HepG2 (cell line): ENCODE results near the gene DOK4. TPM values are rescaled to one million over a fixed set of nuclear protein-coding genes. Genes with fewer than 3 reads are reported as not detected.

ENCODE experiments used
- ARNT ChIP-seq: fragments of 450-650 bp; IDR thresholded peaks from 2 replicates; pipeline ENCODE4 v1.6.1; 2017
- ATF7 ChIP-seq, 2 experiments: fragments of 450-650 bp in 1 of 2; sonication (generic) in 1 of 2; formaldehyde crosslinking in 1 of 2; IDR thresholded peaks; 2 replicates each; pipeline versions ENCODE4 v1.4.0 to v1.6.1; 2016 to 2020; ENCODE audit warnings: antibody characterized with exemption in 1 of 2, mild to moderate bottlenecking in 1 of 2, missing genetic modification reagents in 1 of 2
- ATF7-NPFF ChIP-seq: sonication (generic); formaldehyde crosslinking; IDR thresholded peaks from 2 replicates; pipeline ENCODE4 v1.8.1; 2023; ENCODE audit warnings: mild to moderate bottlenecking, low read depth, missing genetic modification reagents, moderate library complexity
- CHD2 ChIP-seq: IDR thresholded peaks from 2 replicates; pipeline ENCODE4 v1.6.1; 2011; ENCODE audit warnings: low read depth, low read length, improper control_type of control experiment
- FOXJ3 ChIP-seq: sonication (generic); formaldehyde crosslinking; IDR thresholded peaks from 2 replicates; pipeline ENCODE4 v1.4.0; 2020; ENCODE audit warnings: missing genetic modification reagents, mild to moderate bottlenecking, borderline replicate concordance
- GTF2F1 ChIP-seq: fragments of 150-350 bp; IDR thresholded peaks from 2 replicates; pipeline ENCODE4 v1.6.1; 2014; ENCODE audit warnings: low read length
- NBN ChIP-seq: fragments of 450-650 bp; conservative IDR thresholded peaks from 2 replicates; pipeline ENCODE4 v1.6.1; 2017
- NCOA5 ChIP-seq: sonication (generic); formaldehyde crosslinking; IDR thresholded peaks from 2 replicates; pipeline ENCODE4 v1.4.0; 2020; ENCODE audit warnings: missing genetic modification reagents
- NFKB2 ChIP-seq: sonication (generic); formaldehyde crosslinking; IDR thresholded peaks from 2 replicates; pipeline ENCODE4 v1.4.0; 2020; ENCODE audit warnings: missing genetic modification reagents, borderline replicate concordance
- NR1H2 ChIP-seq: sonication (generic); formaldehyde crosslinking; IDR thresholded peaks from 2 replicates; pipeline ENCODE4 v1.8.1; 2022; ENCODE audit warnings: low read depth, missing genetic modification reagents, borderline replicate concordance
- PHF5A ChIP-seq: IDR thresholded peaks from one replicate; pipeline ENCODE4 v1.6.1; 2018; ENCODE audit warnings: low read depth, missing genetic modification reagents; ENCODE audit not compliant: unreplicated experiment
- RFX3 ChIP-seq: IDR thresholded peaks from 2 replicates; pipeline ENCODE4 v1.6.1; 2016; ENCODE audit warnings: missing biosample characterization, missing genetic modification reagents
- SAP130 ChIP-seq: IDR thresholded peaks from 2 replicates; pipeline ENCODE4 v1.6.1; 2016; ENCODE audit warnings: low read depth
- SATB2 ChIP-seq: sonication (generic); formaldehyde crosslinking; IDR thresholded peaks from 2 replicates; pipeline ENCODE4 v1.5.0; 2020; ENCODE audit warnings: missing genetic modification reagents
- TARDBP ChIP-seq: sonication (generic); formaldehyde crosslinking; IDR thresholded peaks from 2 replicates; pipeline ENCODE4 v1.8.0; 2022; ENCODE audit warnings: mild to moderate bottlenecking, missing genetic modification reagents
- ZNF205 ChIP-seq: IDR thresholded peaks from 2 replicates; pipeline ENCODE4 v1.6.1; 2018; ENCODE audit warnings: missing biosample characterization, missing genetic modification reagents
- ZNF24 ChIP-seq: fragments of 450-650 bp; IDR thresholded peaks from 2 replicates; pipeline ENCODE4 v1.6.1; 2017; ENCODE audit warnings: antibody characterized with exemption, mild to moderate bottlenecking
- ZNF296 ChIP-seq: sonication (generic); formaldehyde crosslinking; conservative IDR thresholded peaks from 2 replicates; pipeline ENCODE4 v1.5.0; 2020; ENCODE audit warnings: mild to moderate bottlenecking, missing genetic modification reagents
- ZNF460 ChIP-seq: sonication (generic); formaldehyde crosslinking; IDR thresholded peaks from 2 replicates; pipeline ENCODE4 v1.5.1; 2020; ENCODE audit warnings: missing genetic modification reagents, mild to moderate bottlenecking, borderline replicate concordance
- ZNF530 ChIP-seq: sonication (generic); formaldehyde crosslinking; IDR thresholded peaks from 2 replicates; pipeline ENCODE4 v1.5.0; 2020; ENCODE audit warnings: low read depth, mild to moderate bottlenecking, missing genetic modification reagents
- ZNF670 ChIP-seq: sonication (generic); formaldehyde crosslinking; IDR thresholded peaks from 2 replicates; pipeline ENCODE4 v1.8.0; 2022; ENCODE audit warnings: mild to moderate bottlenecking, missing genetic modification reagents, borderline replicate concordance
- ZNF720 ChIP-seq: sonication (generic); formaldehyde crosslinking; IDR thresholded peaks from 2 replicates; pipeline ENCODE4 v1.4.0; 2020; ENCODE audit warnings: missing genetic modification reagents
- ZNF790 ChIP-seq: sonication (generic); formaldehyde crosslinking; IDR thresholded peaks from 2 replicates; pipeline ENCODE4 v1.8.0; 2022; ENCODE audit warnings: missing genetic modification reagents, mild to moderate bottlenecking, borderline replicate concordance
- polyA plus RNA-seq, 8 experiments: library from polyadenylated mRNA; depleted of rRNA in 3 of 8; stranded (reverse) in 7 of 8; unstranded in 1 of 8; fragments of >200 nt; fragmentation: Illumina TruSeq in 4 of 8; extraction: Trizol in 4 of 8; gene quantifications; 2 replicates each; pipeline versions ENCODE4 v1.2.1 to v1.2.3, GENCODE V29; 2011 to 2016; ENCODE audit warnings: low read depth in 4 of 8, missing spikeins in 1 of 8, mixed read lengths in 1 of 8; ENCODE audit not compliant: insufficient read depth in 1 of 8
- total RNA-seq, 5 experiments: library from RNA; depleted of rRNA; stranded (reverse); fragments of >200 nt; fragmentation: Illumina TruSeq; extraction: Trizol; gene quantifications; 2 replicates each; pipeline ENCODE4 v1.2.3, GENCODE V29; 2016; ENCODE audit warnings: low read depth in 1 of 5
- TF ChIP-seq, protein P1 (sequence below): sonication (generic); formaldehyde crosslinking; IDR thresholded peaks from 2 replicates; pipeline ENCODE4 v1.8.0; 2022; ENCODE audit warnings: mild to moderate bottlenecking, missing genetic modification reagents, moderate library complexity
- TF ChIP-seq, protein P2 (sequence below): sonication (generic); formaldehyde crosslinking; IDR thresholded peaks from 2 replicates; pipeline ENCODE4 v1.4.0; 2020; ENCODE audit warnings: mild to moderate bottlenecking, low read depth, missing genetic modification reagents
- TF ChIP-seq, protein P3 (sequence below): sonication (generic); formaldehyde crosslinking; IDR thresholded peaks from 2 replicates; pipeline ENCODE4 v1.4.0; 2020; ENCODE audit warnings: missing genetic modification reagents
- TF ChIP-seq, protein P4 (sequence below): sonication (generic); formaldehyde crosslinking; IDR thresholded peaks from 2 replicates; pipeline ENCODE4 v1.4.0; 2020; ENCODE audit warnings: missing genetic modification reagents

The DOK4 gene
- total and polyA plus RNA-seq, 2 of the 13 experiments (the other 11 are each of a cell fraction or from before 2014, with no cell fraction given): 52.7 to 70.0 TPM

DNA sequence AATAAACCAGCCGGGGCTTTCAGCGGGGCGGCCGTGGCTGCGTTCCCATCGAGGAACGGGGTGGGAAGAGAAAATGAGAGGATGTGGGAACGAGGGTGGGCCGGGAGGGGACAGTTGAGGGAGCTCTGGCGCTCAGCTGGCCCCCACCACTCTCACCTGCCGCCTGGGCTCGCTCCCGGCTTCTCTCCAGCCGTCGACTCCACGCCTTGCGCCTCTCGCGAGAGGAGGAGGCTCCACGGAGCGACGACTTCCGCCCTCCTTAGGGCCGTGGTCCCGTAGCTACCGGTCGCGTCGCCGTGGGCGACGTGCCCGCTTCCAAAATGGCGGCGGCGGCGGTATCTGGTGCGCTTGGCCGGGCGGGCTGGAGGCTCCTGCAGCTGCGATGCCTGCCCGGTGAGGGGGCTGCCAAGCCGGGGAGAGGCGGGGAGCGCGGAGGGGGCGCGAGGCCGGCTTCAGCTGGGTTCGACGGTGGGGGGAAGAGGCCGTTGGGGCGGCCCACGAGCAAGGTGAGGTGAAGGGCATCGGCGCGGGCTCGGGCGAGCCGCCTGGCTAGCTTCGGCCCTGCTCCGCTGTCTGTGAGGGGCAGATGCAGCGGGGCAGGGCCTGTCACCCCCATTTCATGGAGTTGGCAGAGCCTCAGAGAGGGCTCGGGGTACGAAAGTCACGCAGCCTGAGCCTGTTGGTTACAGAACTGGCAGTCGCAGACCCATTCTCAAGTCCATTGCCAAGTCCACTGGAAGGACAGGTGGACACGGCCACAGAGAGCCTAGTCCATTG lies 38.9 kb downstream of the DOK4 start, which contains the start of the genes CIAPIN1 and COQ9 (continued):
- TF ChIP-seq, protein P1, sequence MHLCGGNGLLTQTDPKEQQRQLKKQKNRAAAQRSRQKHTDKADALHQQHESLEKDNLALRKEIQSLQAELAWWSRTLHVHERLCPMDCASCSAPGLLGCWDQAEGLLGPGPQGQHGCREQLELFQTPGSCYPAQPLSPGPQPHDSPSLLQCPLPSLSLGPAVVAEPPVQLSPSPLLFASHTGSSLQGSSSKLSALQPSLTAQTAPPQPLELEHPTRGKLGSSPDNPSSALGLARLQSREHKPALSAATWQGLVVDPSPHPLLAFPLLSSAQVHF (CRISPR knock-in tag): peak; percentile 90; the same call in 1 of the 2 replicates
- TF ChIP-seq SAP130 (CRISPR knock-in tag) (peak; percentile 99), ZNF205 (peak; percentile 81; the same call in 1 of the 2 replicates), ARNT (no peak), ZNF790 (CRISPR knock-in tag) (peak; percentile 87; the same call in 1 of the 2 replicates), GTF2F1 (no peak), RFX3 (CRISPR knock-in tag) (peak; percentile 77), TARDBP (peak; percentile 94), CHD2 (peak; percentile 100), NCOA5 (CRISPR knock-in tag) (no peak), NFKB2 (CRISPR knock-in tag) (peak; percentile 94; the same call in 1 of the 2 replicates), ATF7-NPFF (CRISPR knock-in tag) (peak; percentile 96), PHF5A (CRISPR knock-in tag) (peak; percentile 84), ZNF460 (no peak), ZNF296 (CRISPR knock-in tag) (peak; percentile 94), ATF7 (IDR thresholded peaks at IDR 0.05) (no peak), ATF7 (CRISPR knock-in tag; IDR thresholded peaks at IDR 0.05) (peak; percentile 82), ZNF24 (no peak), NR1H2 (CRISPR knock-in tag) (peak; percentile 72; the same call in 1 of the 2 replicates), FOXJ3 (no peak), ZNF530 (CRISPR knock-in tag) (no peak), SATB2 (CRISPR knock-in tag) (no peak), ZNF670 (CRISPR knock-in tag) (peak; percentile 92), ZNF720 (CRISPR knock-in tag) (no peak), NBN (no peak)
- TF ChIP-seq, protein P2, sequence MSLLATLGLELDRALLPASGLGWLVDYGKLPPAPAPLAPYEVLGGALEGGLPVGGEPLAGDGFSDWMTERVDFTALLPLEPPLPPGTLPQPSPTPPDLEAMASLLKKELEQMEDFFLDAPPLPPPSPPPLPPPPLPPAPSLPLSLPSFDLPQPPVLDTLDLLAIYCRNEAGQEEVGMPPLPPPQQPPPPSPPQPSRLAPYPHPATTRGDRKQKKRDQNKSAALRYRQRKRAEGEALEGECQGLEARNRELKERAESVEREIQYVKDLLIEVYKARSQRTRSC: peak; percentile 85; the same call in 1 of the 2 replicates
- TF ChIP-seq, protein P3, sequence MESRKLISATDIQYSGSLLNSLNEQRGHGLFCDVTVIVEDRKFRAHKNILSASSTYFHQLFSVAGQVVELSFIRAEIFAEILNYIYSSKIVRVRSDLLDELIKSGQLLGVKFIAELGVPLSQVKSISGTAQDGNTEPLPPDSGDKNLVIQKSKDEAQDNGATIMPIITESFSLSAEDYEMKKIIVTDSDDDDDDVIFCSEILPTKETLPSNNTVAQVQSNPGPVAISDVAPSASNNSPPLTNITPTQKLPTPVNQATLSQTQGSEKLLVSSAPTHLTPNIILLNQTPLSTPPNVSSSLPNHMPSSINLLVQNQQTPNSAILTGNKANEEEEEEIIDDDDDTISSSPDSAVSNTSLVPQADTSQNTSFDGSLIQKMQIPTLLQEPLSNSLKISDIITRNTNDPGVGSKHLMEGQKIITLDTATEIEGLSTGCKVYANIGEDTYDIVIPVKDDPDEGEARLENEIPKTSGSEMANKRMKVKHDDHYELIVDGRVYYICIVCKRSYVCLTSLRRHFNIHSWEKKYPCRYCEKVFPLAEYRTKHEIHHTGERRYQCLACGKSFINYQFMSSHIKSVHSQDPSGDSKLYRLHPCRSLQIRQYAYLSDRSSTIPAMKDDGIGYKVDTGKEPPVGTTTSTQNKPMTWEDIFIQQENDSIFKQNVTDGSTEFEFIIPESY (CRISPR knock-in tag): peak; percentile 22; the same call in 1 of the 2 replicates
- TF ChIP-seq, protein P4, sequence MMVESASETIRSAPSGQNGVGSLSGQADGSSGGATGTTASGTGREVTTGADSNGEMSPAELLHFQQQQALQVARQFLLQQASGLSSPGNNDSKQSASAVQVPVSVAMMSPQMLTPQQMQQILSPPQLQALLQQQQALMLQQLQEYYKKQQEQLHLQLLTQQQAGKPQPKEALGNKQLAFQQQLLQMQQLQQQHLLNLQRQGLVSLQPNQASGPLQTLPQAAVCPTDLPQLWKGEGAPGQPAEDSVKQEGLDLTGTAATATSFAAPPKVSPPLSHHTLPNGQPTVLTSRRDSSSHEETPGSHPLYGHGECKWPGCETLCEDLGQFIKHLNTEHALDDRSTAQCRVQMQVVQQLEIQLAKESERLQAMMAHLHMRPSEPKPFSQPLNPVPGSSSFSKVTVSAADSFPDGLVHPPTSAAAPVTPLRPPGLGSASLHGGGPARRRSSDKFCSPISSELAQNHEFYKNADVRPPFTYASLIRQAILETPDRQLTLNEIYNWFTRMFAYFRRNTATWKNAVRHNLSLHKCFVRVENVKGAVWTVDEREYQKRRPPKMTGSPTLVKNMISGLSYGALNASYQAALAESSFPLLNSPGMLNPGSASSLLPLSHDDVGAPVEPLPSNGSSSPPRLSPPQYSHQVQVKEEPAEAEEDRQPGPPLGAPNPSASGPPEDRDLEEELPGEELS (CRISPR knock-in tag): peak; percentile 31; the same call in 1 of the 2 replicates
